RWPE2 (cell line): ENCODE measurements around the gene POU2F1.

Source experiments
- ATAC-seq: fragments of 200-7000 bp; cut with Tn5 transposase; 3 replicates; pipeline ENCODE4 v1.9.1; 2021; ENCODE audit warnings: low read depth
- DNase-seq: peaks from one replicate; pipeline ENCODE4 v3.0.0-alpha.2; 2020; ENCODE audit warnings: low spot score
- H3K27ac ChIP-seq: fragments of 450-650 bp; 2 replicates; pipeline ENCODE4 v1.5.1; 2017; ENCODE audit warnings: mild to moderate bottlenecking; ENCODE audit not compliant: poor library complexity, severe bottlenecking
- H3K27me3 ChIP-seq: fragments of 250-450 bp; sonication (Bioruptor Pico); 2 replicates; pipeline ENCODE4 v1.5.1; 2021; ENCODE audit warnings: mild to moderate bottlenecking, moderate library complexity; ENCODE audit not compliant: insufficient read depth, poor library complexity, severe bottlenecking
- H3K36me3 ChIP-seq: fragments of 250-450 bp; sonication (Bioruptor Pico); 2 replicates; pipeline ENCODE4 v1.5.1; 2020; ENCODE audit warnings: low read depth, mild to moderate bottlenecking, moderate library complexity
- H3K4me1 ChIP-seq: fragments of 250-450 bp; sonication (Bioruptor Pico); 2 replicates; pipeline ENCODE4 v1.5.1; 2021; ENCODE audit warnings: mild to moderate bottlenecking, moderate library complexity; ENCODE audit not compliant: insufficient read depth, poor library complexity, severe bottlenecking
- H3K4me3 ChIP-seq: fragments of 250-450 bp; sonication (Bioruptor Pico); 2 replicates; pipeline ENCODE4 v1.5.1; 2021; ENCODE audit warnings: mild to moderate bottlenecking, moderate library complexity; ENCODE audit not compliant: severe bottlenecking
- H3K9me3 ChIP-seq: fragments of 250-450 bp; sonication (Bioruptor Pico); 2 replicates; pipeline ENCODE4 v1.5.1; 2021; ENCODE audit warnings: mild to moderate bottlenecking, moderate library complexity; ENCODE audit not compliant: severe bottlenecking
- TF ChIP-seq, protein P1 (sequence below): fragments of 450-650 bp; IDR thresholded peaks from one replicate; pipeline ENCODE4 v1.5.1; 2017; ENCODE audit warnings: mild to moderate bottlenecking, moderate library complexity; ENCODE audit not compliant: poor library complexity, severe bottlenecking

POU2F1 gene

DNA sequence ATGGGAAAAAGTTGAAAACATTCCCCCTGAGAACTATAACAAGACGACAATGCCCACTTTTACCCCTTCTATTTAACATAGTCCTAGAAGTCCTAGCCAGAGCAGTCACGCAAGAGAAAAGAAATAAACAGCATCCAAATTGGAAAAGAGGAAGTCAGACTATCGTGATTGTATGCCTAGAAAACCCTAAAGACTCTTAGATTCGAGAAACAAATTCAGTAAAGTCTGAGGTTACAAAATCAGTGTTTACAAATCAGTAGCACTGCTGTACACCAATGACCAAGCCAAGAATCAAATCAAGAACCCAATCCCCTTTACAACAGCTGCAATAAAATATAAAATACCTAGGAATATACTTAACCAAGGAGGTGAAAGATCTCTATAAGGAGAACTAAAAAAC lies 72.4 kb downstream of the POU2F1 start:
- Histone ChIP-seq H3K4me3 (no peak overlapping the region), H3K27ac (no peak overlapping the region), H3K36me3 (no peaks in the 10 kb centered on the region), H3K27me3 (no peaks in the 10 kb centered on the region), H3K4me1 (peaks cover under 1% of the 10 kb centered on the region), H3K9me3 (no peaks in the 10 kb centered on the region)
- no peak for ATAC-seq
- DNase-seq = no peak
- TF ChIP-seq, protein P1, sequence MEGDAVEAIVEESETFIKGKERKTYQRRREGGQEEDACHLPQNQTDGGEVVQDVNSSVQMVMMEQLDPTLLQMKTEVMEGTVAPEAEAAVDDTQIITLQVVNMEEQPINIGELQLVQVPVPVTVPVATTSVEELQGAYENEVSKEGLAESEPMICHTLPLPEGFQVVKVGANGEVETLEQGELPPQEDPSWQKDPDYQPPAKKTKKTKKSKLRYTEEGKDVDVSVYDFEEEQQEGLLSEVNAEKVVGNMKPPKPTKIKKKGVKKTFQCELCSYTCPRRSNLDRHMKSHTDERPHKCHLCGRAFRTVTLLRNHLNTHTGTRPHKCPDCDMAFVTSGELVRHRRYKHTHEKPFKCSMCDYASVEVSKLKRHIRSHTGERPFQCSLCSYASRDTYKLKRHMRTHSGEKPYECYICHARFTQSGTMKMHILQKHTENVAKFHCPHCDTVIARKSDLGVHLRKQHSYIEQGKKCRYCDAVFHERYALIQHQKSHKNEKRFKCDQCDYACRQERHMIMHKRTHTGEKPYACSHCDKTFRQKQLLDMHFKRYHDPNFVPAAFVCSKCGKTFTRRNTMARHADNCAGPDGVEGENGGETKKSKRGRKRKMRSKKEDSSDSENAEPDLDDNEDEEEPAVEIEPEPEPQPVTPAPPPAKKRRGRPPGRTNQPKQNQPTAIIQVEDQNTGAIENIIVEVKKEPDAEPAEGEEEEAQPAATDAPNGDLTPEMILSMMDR = no peak

GRCh38 chr1:167294528-167294927 lies 73.8 kb downstream of the POU2F1 start:
- Histone ChIP-seq H3K27me3 (no peaks in the 10 kb centered on the region), H3K36me3 (no peaks in the 10 kb centered on the region), H3K4me1 (peaks cover 3% of the 10 kb centered on the region), H3K27ac (no peak overlapping the region), H3K4me3 (no peak overlapping the region), H3K9me3 (no peaks in the 10 kb centered on the region)
- ATAC-seq (no peak), DNase-seq (no peak)
- TF ChIP-seq, protein P1 = no peak

DNA sequence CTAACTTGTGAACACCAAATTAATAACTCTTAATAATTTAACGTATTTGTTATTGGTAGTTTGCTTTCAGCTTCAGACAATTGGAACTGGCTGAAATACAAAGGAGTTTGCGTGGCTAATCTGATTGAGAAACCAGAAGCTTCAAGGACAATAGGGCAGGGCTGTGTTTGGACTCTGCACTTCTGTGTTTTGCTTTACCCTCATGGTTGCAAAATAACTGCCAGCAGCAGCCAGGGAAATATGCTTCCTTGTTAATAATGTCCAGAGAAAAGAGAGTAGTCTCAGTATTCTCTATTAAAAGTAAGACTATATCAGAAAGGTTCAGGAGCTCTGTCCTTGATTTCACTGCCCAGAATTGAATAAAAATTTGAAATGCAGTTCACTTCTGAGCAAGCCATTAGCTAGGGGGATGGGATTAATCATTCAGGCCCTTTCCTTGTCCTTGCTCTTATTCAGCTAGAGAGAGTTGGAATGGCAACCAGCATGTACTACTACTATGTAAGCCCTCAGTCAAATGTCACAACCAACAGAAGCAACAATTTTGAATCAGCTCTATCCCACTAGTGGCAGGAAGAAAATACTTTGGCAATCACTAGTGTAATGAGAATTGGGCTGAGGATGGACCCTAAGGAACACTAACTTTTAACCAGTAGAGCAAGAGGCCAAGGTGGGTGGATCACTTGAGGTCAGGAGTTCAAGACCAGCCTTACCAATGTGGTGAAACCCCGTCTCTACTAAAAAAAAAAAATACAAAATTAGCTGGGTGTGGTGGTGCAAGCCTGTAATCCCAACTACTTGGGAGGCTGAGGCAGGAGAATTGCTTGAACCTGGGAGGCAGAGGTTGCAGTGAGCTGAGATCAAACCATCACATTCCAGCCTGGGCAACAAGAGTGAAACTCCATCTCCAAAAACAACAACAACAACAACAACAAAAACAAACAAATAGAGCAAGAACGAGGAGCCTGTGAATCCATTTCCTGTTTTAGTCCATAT lies 76.8 kb downstream of the POU2F1 start:
- Histone ChIP-seq H3K27me3 (no peaks in the 10 kb centered on the region), H3K36me3 (no peaks in the 10 kb centered on the region), H3K9me3 (no peaks in the 10 kb centered on the region), H3K4me3 (no peak overlapping the region), H3K4me1 (peaks cover 3% of the 10 kb centered on the region), H3K27ac (no peak overlapping the region)
- DNase-seq = no peak
- peak; percentile 38; the same call in 1 of the 3 replicates for ATAC-seq
- TF ChIP-seq, protein P1 = no peak

- no peak overlapping the region for H3K27ac ChIP-seq
- DNase-seq (no peak), ATAC-seq (no peak)
- H3K36me3 ChIP-seq = no peaks in the 10 kb centered on the region
- H3K4me3 ChIP-seq = no peak overlapping the region
- TF ChIP-seq, protein P1 = no peak
- no peaks in the 10 kb centered on the region for H3K27me3 ChIP-seq
- no peaks in the 10 kb centered on the region for H3K9me3 ChIP-seq
- peaks cover 3% of the 10 kb centered on the region for H3K4me1 ChIP-seq
These were observed 77.6 kb downstream of the POU2F1 start for GRCh38 chr1:167298325-167298724.

GRCh38 chr1:167301355-167301754 lies 80.7 kb downstream of the POU2F1 start:
- peaks cover 14% of the 10 kb centered on the region for H3K4me1 ChIP-seq
- no peak for DNase-seq
- no peak for ATAC-seq
- no peaks in the 10 kb centered on the region for H3K27me3 ChIP-seq
- H3K27ac ChIP-seq = no peak overlapping the region
- H3K9me3 ChIP-seq = no peaks in the 10 kb centered on the region
- no peak overlapping the region for H3K4me3 ChIP-seq
- TF ChIP-seq, protein P1 = no peak
- H3K36me3 ChIP-seq = no peaks in the 10 kb centered on the region
